DND-41 (cell line): ENCODE data around the gene ABHD6.

Source experiments
- ATAC-seq: fragments of 200-7000 bp; cut with Tn5 transposase; 3 replicates; pipeline ENCODE4 v1.9.1; 2021; ENCODE audit warnings: low read depth; ENCODE audit not compliant: insufficient read depth
- DNase-seq: peaks from one replicate; pipeline ENCODE4 v3.0.0-alpha.2; 2020
- H2AFZ ChIP-seq: 2 replicates; pipeline ENCODE4 v1.6.0; 2012; ENCODE audit warnings: low read depth, low read length
- H3K27ac ChIP-seq: 2 replicates; pipeline ENCODE4 v1.5.1; 2012; ENCODE audit warnings: low read length, inconsistent platforms
- H3K27me3 ChIP-seq: fragments of 200-600 bp; sonication (generic); 2 replicates; pipeline ENCODE4 v1.6.0; 2012; ENCODE audit warnings: low read length, mild to moderate bottlenecking, inconsistent platforms; ENCODE audit not compliant: insufficient read depth, poor library complexity
- H3K36me3 ChIP-seq: 2 replicates; pipeline ENCODE4 v1.5.1; 2012; ENCODE audit warnings: low read length, inconsistent platforms; ENCODE audit not compliant: insufficient read depth
- H3K4me1 ChIP-seq: 2 replicates; pipeline ENCODE4 v1.5.1; 2012; ENCODE audit warnings: mild to moderate bottlenecking, low read length; ENCODE audit not compliant: insufficient read depth
- H3K4me2 ChIP-seq: 2 replicates; pipeline ENCODE4 v1.6.0; 2012; ENCODE audit warnings: mild to moderate bottlenecking, moderate library complexity, low read length, inconsistent platforms; ENCODE audit not compliant: insufficient read depth
- H3K4me3 ChIP-seq, 2 experiments: fragments of 200-600 bp in 1 of 2; shearing (Covaris generic) in 1 of 2; 2 replicates each; pipeline ENCODE4 v1.5.1; 2012 to 2016; ENCODE audit warnings: inconsistent platforms in 2 of 2, low read length in 2 of 2, mild to moderate bottlenecking in 2 of 2, low read depth in 1 of 2, moderate library complexity in 1 of 2
- H3K79me2 ChIP-seq: 2 replicates; pipeline ENCODE4 v1.6.0; 2012; ENCODE audit warnings: low read length, inconsistent platforms; ENCODE audit not compliant: insufficient read depth
- H3K9ac ChIP-seq: 2 replicates; pipeline ENCODE4 v1.6.0; 2012; ENCODE audit warnings: low read depth, mild to moderate bottlenecking, inconsistent platforms, low read length, moderate library complexity
- H3K9me3 ChIP-seq: 2 replicates; pipeline ENCODE4 v1.5.1; 2012; ENCODE audit warnings: low read length, moderate library complexity, mild to moderate bottlenecking, inconsistent platforms; ENCODE audit not compliant: insufficient read depth, severe bottlenecking
- H4K20me1 ChIP-seq: 2 replicates; pipeline ENCODE4 v1.6.0; 2012; ENCODE audit warnings: low read length; ENCODE audit not compliant: insufficient read depth
- CTCF ChIP-seq: IDR thresholded peaks from 2 replicates; pipeline ENCODE4 v1.5.1; 2012; ENCODE audit warnings: borderline replicate concordance, low read length, moderate library complexity, mild to moderate bottlenecking; ENCODE audit not compliant: poor library complexity, severe bottlenecking; ENCODE audit errors: extremely low read depth
- EZH2 ChIP-seq: IDR thresholded peaks from 3 replicates; pipeline ENCODE4 v1.6.1; 2012; ENCODE audit warnings: borderline replicate concordance, low read depth, mild to moderate bottlenecking, moderate library complexity, low read length, inconsistent platforms; ENCODE audit not compliant: severe bottlenecking

Gene ABHD6

DNA sequence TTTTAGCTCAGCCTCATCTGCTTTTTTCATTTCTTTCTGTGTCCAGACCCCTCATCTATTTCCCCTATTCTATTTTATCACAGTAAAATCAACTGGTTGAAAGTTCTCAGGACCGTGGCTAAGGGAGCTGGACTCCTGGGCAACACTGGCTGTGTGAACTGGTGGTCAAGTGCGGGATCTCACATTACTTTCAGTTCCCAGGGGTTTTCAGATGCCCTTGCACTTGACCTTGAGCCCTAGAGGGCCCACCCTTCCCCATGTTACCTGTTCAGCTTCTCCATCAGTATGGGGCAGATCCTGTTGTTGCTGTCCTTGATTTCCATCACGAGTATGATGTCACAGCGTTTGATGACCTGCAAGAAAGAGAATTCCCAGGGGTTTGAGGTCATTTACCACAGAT lies 29.6 kb upstream of the ABHD6 start:
- no peak for DNase-seq
- H3K4me1 ChIP-seq = peaks cover 3% of the 10 kb centered on the region; the same call in 1 of the 2 replicates
- H3K27me3 ChIP-seq = peaks cover 4% of the 10 kb centered on the region
- ATAC-seq = no peak
- TF ChIP-seq CTCF = no peak
- TF ChIP-seq EZH2 = no peak
- H3K4me3 ChIP-seq = no peak overlapping the region
- no peak overlapping the region for H3K9ac ChIP-seq
- H3K79me2 ChIP-seq = no peaks in the 10 kb centered on the region
- H3K27ac ChIP-seq = no peak overlapping the region
- no peak overlapping the region for H2AFZ ChIP-seq
- no peaks in the 10 kb centered on the region for H4K20me1 ChIP-seq
- H3K36me3 ChIP-seq = no peaks in the 10 kb centered on the region
- no peak overlapping the region for H3K4me2 ChIP-seq
- no peaks in the 10 kb centered on the region for H3K9me3 ChIP-seq

DNA sequence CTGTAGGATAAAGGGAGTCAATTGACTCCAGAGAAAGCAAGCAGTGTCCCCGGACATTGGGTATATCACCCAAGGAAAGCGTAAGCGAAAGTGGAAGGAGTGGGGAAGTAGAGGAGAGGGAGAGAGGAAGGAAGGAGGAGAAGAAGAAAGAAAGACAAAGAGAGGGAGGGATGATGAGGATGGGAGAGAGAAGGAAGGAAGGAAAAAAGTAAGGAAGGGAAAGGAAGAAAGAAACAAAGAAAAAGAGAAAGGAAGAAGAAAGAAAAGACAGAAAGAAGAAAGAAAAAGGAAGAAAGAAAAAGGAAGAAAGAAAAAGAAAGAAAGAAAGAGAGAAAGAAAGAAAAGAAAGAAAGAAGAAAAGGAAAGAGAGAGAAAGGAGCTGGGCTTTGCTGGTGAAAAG lies 27.7 kb upstream of the ABHD6 start:
- DNase-seq = no peak
- no peaks in the 10 kb centered on the region for H3K4me1 ChIP-seq
- no peak for TF ChIP-seq EZH2
- no peak for TF ChIP-seq CTCF

GRCh38 chr3:58210761-58211460 lies 26.7 kb upstream of the ABHD6 start, which contains the start of gene DNASE1L3:
DNASE1L3 (minus strand) TSS chr3:58210972; CDS start chr3:58210906, 66 bp downstream.
- Histone ChIP-seq H4K20me1 (no peaks in the 10 kb centered on the region), H3K4me2 (no peak within 1 kb of the TSS), H3K4me3 (no peak within 1 kb of the TSS), H3K9me3 (no peaks in the 10 kb centered on the region), H3K36me3 (no peaks in the 10 kb centered on the region), H3K79me2 (no peaks in the 10 kb centered on the region), H3K27me3 (peaks cover 11% of the 10 kb centered on the region), H2AFZ (no peak within 1 kb of the TSS), H3K4me1 (no peaks in the 10 kb centered on the region), H3K27ac (no peak within 1 kb of the TSS), H3K9ac (no peak within 1 kb of the TSS)
- TF ChIP-seq CTCF (no peak), EZH2 (no peak)
- ATAC-seq = no peak
- no peak for DNase-seq

More for the DNA sequence above, 27.7 kb upstream of the ABHD6 start:
- no peak overlapping the region for H3K9ac ChIP-seq
- no peaks in the 10 kb centered on the region for H3K9me3 ChIP-seq
- H3K36me3 ChIP-seq = no peaks in the 10 kb centered on the region
- H2AFZ ChIP-seq = no peak overlapping the region
- H3K27me3 ChIP-seq = peaks cover 11% of the 10 kb centered on the region
- ATAC-seq = no peak
- H4K20me1 ChIP-seq = no peaks in the 10 kb centered on the region
- H3K27ac ChIP-seq = no peak overlapping the region
- H3K79me2 ChIP-seq = no peaks in the 10 kb centered on the region
- no peak overlapping the region for H3K4me2 ChIP-seq
- no peak overlapping the region for H3K4me3 ChIP-seq
